ENCODE measurements around the gene TCN2.

TCN2 gene

DNA sequence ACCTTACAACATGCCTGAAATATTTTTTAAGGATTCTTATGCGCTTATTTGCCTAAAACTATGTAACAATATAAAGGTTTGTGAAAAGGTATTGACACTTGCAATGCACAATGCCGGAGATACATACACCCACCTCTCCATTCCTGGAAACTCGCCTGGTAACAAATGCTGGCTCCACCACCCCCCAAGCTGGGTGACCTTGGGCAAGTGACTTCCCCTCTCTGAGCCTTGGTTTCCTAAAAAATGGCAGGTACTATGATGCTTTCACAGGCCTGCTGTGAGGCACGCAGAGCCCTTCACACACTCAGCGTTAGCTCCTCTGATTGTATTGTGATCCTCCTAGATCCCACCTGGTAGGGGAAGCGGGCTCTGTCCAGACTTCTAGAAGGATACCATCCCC is 34.8 kb upstream of the TCN2 start:
- no peak for DNase-seq (ENCODE audit: low read depth in 2 of 2)
- no peak overlapping the region for H3K4me3 ChIP-seq (replicated peaks in 1 of 2; ENCODE audit: low read depth in 2 of 2, low read length in 2 of 2)
- TF ChIP-seq, protein P1, sequence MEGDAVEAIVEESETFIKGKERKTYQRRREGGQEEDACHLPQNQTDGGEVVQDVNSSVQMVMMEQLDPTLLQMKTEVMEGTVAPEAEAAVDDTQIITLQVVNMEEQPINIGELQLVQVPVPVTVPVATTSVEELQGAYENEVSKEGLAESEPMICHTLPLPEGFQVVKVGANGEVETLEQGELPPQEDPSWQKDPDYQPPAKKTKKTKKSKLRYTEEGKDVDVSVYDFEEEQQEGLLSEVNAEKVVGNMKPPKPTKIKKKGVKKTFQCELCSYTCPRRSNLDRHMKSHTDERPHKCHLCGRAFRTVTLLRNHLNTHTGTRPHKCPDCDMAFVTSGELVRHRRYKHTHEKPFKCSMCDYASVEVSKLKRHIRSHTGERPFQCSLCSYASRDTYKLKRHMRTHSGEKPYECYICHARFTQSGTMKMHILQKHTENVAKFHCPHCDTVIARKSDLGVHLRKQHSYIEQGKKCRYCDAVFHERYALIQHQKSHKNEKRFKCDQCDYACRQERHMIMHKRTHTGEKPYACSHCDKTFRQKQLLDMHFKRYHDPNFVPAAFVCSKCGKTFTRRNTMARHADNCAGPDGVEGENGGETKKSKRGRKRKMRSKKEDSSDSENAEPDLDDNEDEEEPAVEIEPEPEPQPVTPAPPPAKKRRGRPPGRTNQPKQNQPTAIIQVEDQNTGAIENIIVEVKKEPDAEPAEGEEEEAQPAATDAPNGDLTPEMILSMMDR (IDR thresholded peaks at IDR 0.05; ENCODE audit: low read depth, low read length) = no peak

DNA sequence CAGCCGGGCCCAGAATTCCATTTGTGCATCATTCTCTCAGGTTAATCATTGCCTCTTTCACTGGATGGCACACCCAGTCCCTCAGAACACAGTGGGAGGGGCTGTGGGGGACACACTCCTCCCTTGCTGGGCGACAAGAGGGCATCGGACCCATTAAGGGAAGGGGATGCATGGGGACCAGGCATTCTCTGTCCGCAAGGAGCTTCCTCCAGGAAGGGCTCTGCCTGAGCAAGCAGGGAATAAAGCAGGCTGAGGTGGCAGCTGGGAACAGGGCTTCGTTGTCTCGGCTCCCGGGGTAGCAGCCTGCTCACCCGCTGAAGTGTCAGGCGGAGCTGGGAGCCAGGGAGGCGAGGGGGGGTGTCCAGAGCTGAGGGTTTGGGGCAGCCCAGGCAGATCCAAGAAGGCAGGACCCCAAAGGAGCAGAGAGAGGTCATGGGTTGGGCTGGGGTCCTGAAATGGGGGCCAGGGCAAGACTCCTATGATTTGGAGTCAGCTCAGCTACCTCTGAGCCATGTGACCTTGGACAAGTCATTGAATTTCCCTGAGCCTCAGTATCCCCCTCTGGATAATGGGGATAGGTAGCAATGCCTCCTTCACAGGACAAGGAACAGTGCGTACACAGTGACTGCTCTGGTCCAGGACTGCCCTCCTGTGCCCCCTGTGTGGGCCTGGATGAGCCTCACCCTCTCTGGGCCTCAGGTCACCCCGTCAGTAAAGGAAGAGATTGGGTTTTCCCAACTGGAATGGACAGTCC is 34.0 kb upstream of the TCN2 start:
- H3K4me3 ChIP-seq (replicated peaks in 1 of 2; ENCODE audit: low read depth in 2 of 2, low read length in 2 of 2) = no peak overlapping the region
- DNase-seq (ENCODE audit: low read depth in 2 of 2) = no peak
- TF ChIP-seq, protein P1 (IDR thresholded peaks at IDR 0.05; ENCODE audit: low read depth, low read length) = no peak

DNA sequence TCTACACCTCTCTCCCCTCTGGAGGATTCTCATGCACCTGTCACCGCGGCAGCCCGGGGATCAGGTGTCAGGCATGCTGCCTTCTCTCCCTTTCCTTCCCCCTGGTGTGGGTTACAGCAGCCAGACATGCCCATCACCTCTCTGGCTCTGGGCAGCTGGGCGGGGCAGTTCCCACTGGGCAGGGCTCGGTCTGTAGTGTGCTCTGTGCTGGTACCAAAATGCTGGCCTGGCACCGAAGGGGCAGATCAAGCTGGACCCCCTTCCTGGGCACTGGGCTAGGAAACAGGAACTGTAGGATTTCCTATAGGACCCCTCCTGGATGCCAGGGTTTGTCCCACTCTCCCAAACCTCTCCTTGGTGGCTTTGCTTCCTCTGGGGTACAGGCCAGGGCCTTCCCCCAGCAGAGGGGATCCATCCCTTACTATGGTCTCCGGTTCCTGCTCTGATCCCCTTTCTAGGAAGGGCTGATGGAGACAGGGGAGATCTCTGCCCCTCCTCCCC is 33.3 kb upstream of the TCN2 start:
- no peak overlapping the region for H3K4me3 ChIP-seq (replicated peaks in 1 of 2; ENCODE audit: low read depth in 2 of 2, low read length in 2 of 2)
- TF ChIP-seq, protein P1 (IDR thresholded peaks at IDR 0.05; ENCODE audit: low read depth, low read length) = no peak
- no peak for DNase-seq (ENCODE audit: low read depth in 2 of 2)

DNA sequence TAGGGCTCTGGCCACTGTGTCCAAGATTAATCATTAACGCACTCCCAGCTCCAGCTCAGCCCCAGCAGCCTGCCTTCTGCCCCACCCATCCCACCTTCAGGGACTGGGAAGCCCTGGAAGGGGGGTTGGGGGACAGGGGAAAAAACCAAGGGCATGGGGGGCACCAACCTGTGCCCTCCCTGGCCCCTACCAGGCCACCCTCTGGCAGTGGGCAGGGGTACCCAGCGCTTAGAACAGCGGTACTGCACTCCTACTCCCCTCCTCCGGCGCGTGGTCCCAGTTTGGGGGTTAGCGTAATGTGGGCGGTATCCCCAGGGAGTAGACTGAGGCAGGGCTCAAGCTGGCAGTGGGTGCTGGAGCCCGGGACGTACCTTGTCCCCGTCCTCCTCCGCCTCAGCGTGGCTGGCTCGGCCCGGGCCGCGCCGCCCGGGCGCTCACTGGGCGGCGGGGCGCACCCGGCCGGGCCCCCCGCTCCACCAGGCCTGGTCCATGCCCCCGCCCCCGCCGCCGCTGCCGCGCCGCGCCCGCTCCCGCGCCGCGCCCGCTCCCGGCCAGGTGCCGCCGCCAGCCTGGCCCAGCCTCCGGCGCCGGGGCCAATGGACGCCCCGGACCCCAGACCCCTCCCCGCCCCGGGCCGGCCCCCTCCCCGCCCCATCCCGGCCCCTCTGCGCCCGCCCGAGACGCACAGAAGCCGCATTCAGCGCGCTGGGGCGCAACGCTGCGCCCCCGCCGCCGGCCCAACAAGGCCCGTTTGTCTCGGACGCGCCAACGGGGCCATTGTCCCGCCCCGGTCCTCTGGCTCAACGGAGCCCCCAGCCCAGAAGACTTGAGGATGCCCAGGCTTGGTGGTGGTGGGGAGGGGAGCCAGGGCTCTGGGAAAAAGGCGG is 32.6 kb upstream of the TCN2 start, which contains the start of gene GAL3ST1:
TSS of gene GAL3ST1 (minus strand) at position 571 of the 887 bp plus-strand sequence. CDS start 17,273 bp downstream, outside the sequence.
- no peak within 1 kb of the TSS for H3K4me3 ChIP-seq (replicated peaks in 1 of 2; ENCODE audit: low read depth in 2 of 2, low read length in 2 of 2)
- TF ChIP-seq, protein P1 (IDR thresholded peaks at IDR 0.05; ENCODE audit: low read depth, low read length) = no peak

DNA sequence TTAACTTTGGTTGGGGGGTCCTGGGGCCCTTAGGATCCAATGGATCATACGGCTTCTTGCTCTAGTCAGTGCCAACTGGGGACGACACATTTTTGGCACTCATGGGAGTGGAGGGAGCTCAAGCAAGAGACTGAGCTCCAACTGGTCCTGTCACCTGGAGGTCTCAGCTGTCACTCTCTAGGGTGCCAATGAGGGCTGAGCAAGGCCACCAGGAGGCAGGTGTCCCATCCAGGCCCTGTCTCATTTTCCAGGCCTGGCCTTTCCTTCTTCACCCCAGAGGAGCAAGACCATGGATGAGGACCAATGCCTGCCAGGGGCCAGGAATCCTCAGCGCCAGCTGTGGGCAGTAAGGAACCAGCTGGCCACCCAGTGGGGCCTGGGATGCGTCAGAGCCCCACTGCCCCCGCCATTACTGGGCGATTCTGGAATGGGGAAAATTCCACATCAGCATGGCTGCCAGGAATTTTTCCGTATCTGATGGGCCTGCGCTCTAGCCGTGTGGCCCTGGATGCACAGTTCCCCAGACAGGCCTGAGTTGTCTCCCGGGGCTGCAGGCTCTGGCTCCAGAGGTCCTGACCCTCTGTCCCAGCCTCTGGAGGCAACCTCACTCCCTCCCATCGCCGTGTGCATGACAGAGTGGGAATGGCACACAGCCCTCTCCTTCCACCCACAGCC is 31.8 kb upstream of the TCN2 start:
- peak; percentile 74 to 93 for DNase-seq (ENCODE audit: low read depth in 2 of 2)
- no peak overlapping the region for H3K4me3 ChIP-seq (replicated peaks in 1 of 2; ENCODE audit: low read depth in 2 of 2, low read length in 2 of 2)
- TF ChIP-seq, protein P1 (IDR thresholded peaks at IDR 0.05; ENCODE audit: low read depth, low read length) = peak; percentile 6

More for the DNA sequence above, 32.6 kb upstream of the TCN2 start, which contains the start of gene GAL3ST1:
- DNase-seq (ENCODE audit: low read depth in 2 of 2) = no peak

DNA sequence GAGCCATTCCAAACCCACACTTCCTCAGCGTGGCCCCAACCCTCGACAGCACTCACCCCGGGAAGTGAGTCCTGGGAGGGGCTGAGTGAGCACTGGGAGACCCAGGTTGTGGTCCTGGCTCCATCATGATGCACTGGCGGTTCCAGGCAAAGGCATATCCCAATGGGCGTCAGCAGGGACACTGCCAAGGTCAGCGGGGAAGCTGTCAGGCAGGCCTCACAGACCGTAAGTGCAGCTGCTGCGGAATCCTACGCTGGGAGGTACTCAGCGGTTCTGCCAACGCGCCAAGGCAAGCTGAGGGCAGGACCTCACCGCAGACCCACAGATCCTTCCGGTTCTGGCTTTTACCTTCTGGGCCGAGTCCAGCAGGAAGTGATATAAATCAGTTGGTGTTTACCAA is 31.1 kb upstream of the TCN2 start:
- no peak overlapping the region for H3K4me3 ChIP-seq (replicated peaks in 1 of 2; ENCODE audit: low read depth in 2 of 2, low read length in 2 of 2)
- DNase-seq (ENCODE audit: low read depth in 2 of 2) = peak in 1 of 2 donors; percentile 13
- TF ChIP-seq, protein P1 (IDR thresholded peaks at IDR 0.05; ENCODE audit: low read depth, low read length) = no peak
